Activated CD4-positive, CD25-positive, alpha-beta regulatory T cell treated with anti-CD3 and anti-CD28 coated beads, Interleukin-2, amount 50 U/mL, for 24 hours (primary cell): ENCODE measurements around the gene SUN3.
A peak's percentile ranks its signal among the peaks of the same experiment; 100 is the strongest.
"Not testable (repeated sequence)": the region's sequence is repeated elsewhere in the genome, so short reads cannot be mapped to it uniquely, and the experiment has no call there.

Experiments used
- ATAC-seq, 2 donors: fragments of 150-1000 bp; cut with Tn5 transposase; one replicate each; pipeline ENCODE4 v1.10.0; 2021; ENCODE audit warnings: mild to moderate bottlenecking in 1 of 2, moderate library complexity in 1 of 2

SUN3 gene

GRCh38 chr7:48025624-48026023, 3.3 kb downstream of the SUN3 start:
- no peak for ATAC-seq

- ATAC-seq = no peak
Measured at GRCh38 chr7:48017674-48018073, 11.2 kb downstream of the SUN3 start.

- no peak for ATAC-seq
Measured at GRCh38 chr7:48016641-48017040, 12.3 kb downstream of the SUN3 start.

- no peak for ATAC-seq
Measured at GRCh38 chr7:48011951-48012350, 17.0 kb downstream of the SUN3 start.

- no peak for ATAC-seq
Measured at GRCh38 chr7:48011323-48011722, 17.6 kb downstream of the SUN3 start.

GRCh38 chr7:48009954-48010353, 19.0 kb downstream of the SUN3 start:
- no peak for ATAC-seq

- no peak for ATAC-seq
Measured at GRCh38 chr7:48009257-48009656, 19.6 kb downstream of the SUN3 start.

- no peak for ATAC-seq
Measured at GRCh38 chr7:48006866-48007265, 22.0 kb downstream of the SUN3 start.

GRCh38 chr7:48004638-48005037, 24.3 kb downstream of the SUN3 start:
- no peak for ATAC-seq

- no peak for ATAC-seq
Measured at GRCh38 chr7:48004032-48004431, 24.9 kb downstream of the SUN3 start.

GRCh38 chr7:48000164-48000563, 28.7 kb downstream of the SUN3 start:
- ATAC-seq = not testable (repeated sequence)

GRCh38 chr7:47999413-47999812, 29.5 kb downstream of the SUN3 start:
- no peak for ATAC-seq

GRCh38 chr7:47992446-47992845, 36.5 kb downstream of the SUN3 start:
- no peak for ATAC-seq

- ATAC-seq = peak; percentile 97 to 98
Measured at GRCh38 chr7:47991741-47992311, 37.1 kb downstream of the SUN3 start.

- no peak for ATAC-seq
Measured at GRCh38 chr7:47991270-47991669, 37.6 kb downstream of the SUN3 start.

GRCh38 chr7:47990592-47990991, 38.3 kb downstream of the SUN3 start:
- ATAC-seq = no peak

- ATAC-seq = not testable (repeated sequence)
Measured at GRCh38 chr7:47989607-47990400, 39.1 kb downstream of the SUN3 start.

GRCh38 chr7:47988496-47989386, 40.2 kb downstream of the SUN3 start:
- no peak for ATAC-seq

- no peak for ATAC-seq
Measured at GRCh38 chr7:47982610-47983009, 46.3 kb downstream of the SUN3 start.

GRCh38 chr7:47980648-47981047, 48.3 kb downstream of the SUN3 start:
- not testable (repeated sequence) for ATAC-seq

GRCh38 chr7:47979832-47980181, 49.1 kb downstream of the SUN3 start:
- no peak for ATAC-seq

- peak; percentile 98 to 99 for ATAC-seq
Measured at GRCh38 chr7:47979145-47979831, 49.6 kb downstream of the SUN3 start, which contains the start of gene HUS1. Gene HUS1 (minus strand): TSS chr7:47979615. CDS start chr7:47979519, 96 bp downstream.

GRCh38 chr7:47978790-47979144, 50.1 kb downstream of the SUN3 start:
- no peak for ATAC-seq
